SK-N-SH treated with all-trans-retinoic acid at 6 μM for 48 hours (cell line): ENCODE results near the gene SEBOX.

Experiments
- ATAC-seq: fragments of 200-7000 bp; cut with Tn5 transposase; 3 replicates; pipeline ENCODE4 v1.9.1; 2020; ENCODE audit warnings: mild to moderate bottlenecking, moderate library complexity
- ARNTL ChIP-seq: fragments of 450-650 bp; formaldehyde crosslinking; IDR thresholded peaks from 2 replicates; pipeline ENCODE4 v1.5.0; 2020; ENCODE audit warnings: low read depth, mild to moderate bottlenecking, moderate library complexity, borderline replicate concordance
- BACH2 ChIP-seq: fragments of 250-450 bp; sonication (Bioruptor Pico); IDR thresholded peaks from 2 replicates; pipeline ENCODE4 v1.9.0; 2021; ENCODE audit warnings: mild to moderate bottlenecking, borderline replicate concordance
- CREB5 ChIP-seq: fragments of 250-450 bp; sonication (Bioruptor Pico); IDR thresholded peaks from 2 replicates; pipeline ENCODE4 v1.5.1; 2020; ENCODE audit warnings: low read depth, mild to moderate bottlenecking, moderate library complexity
- CSDC2 ChIP-seq: fragments of 250-450 bp; sonication (Bioruptor Pico); IDR thresholded peaks from 2 replicates; pipeline ENCODE4 v1.5.0; 2020; ENCODE audit warnings: mild to moderate bottlenecking, moderate library complexity
- CSRNP3 ChIP-seq: fragments of 250-450 bp; sonication (Bioruptor Pico); IDR thresholded peaks from 2 replicates; pipeline ENCODE4 v1.5.1; 2021; ENCODE audit warnings: mild to moderate bottlenecking, moderate library complexity
- ISL1 ChIP-seq: fragments of 250-450 bp; sonication (Bioruptor Pico); IDR thresholded peaks from 2 replicates; pipeline ENCODE4 v2.1.2; 2022; ENCODE audit warnings: mild to moderate bottlenecking, moderate library complexity
- OSR1 ChIP-seq: fragments of 250-450 bp; sonication (Bioruptor Pico); IDR thresholded peaks from 2 replicates; pipeline ENCODE4 v1.8.0; 2022; ENCODE audit warnings: moderate library complexity, mild to moderate bottlenecking, inconsistent platforms
- PATZ1 ChIP-seq: fragments of 250-450 bp; sonication (Bioruptor Pico); IDR thresholded peaks from 2 replicates; pipeline ENCODE4 v1.8.0; 2020; ENCODE audit warnings: mild to moderate bottlenecking, moderate library complexity, borderline replicate concordance
- POU6F1 ChIP-seq: fragments of 250-450 bp; sonication (Bioruptor Pico); IDR thresholded peaks from 2 replicates; pipeline ENCODE4 v1.8.0; 2021; ENCODE audit warnings: low read depth, mild to moderate bottlenecking, moderate library complexity, borderline replicate concordance
- PPARA ChIP-seq: fragments of 250-450 bp; sonication (Bioruptor Pico); IDR thresholded peaks from 2 replicates; pipeline ENCODE4 v1.5.0; 2020; ENCODE audit warnings: mild to moderate bottlenecking, borderline replicate concordance
- RARB ChIP-seq: fragments of 250-450 bp; sonication (Bioruptor Pico); IDR thresholded peaks from 2 replicates; pipeline ENCODE4 v1.8.0; 2021; ENCODE audit warnings: mild to moderate bottlenecking, moderate library complexity
- SNAI2 ChIP-seq: fragments of 250-450 bp; sonication (Bioruptor Pico); IDR thresholded peaks from 2 replicates; pipeline ENCODE4 v1.5.0; 2020; ENCODE audit warnings: mild to moderate bottlenecking, moderate library complexity
- TCF4 ChIP-seq: fragments of 250-450 bp; sonication (Bioruptor Pico); IDR thresholded peaks from 2 replicates; pipeline ENCODE4 v1.8.0; 2021; ENCODE audit warnings: mild to moderate bottlenecking, moderate library complexity, borderline replicate concordance
- TOX ChIP-seq: fragments of 250-450 bp; sonication (Bioruptor Pico); IDR thresholded peaks from 2 replicates; pipeline ENCODE4 v1.8.0; 2021; ENCODE audit warnings: mild to moderate bottlenecking, moderate library complexity, borderline replicate concordance
- TSHZ2 ChIP-seq: fragments of 250-450 bp; sonication (Bioruptor Pico); IDR thresholded peaks from 2 replicates; pipeline ENCODE4 v1.5.0; 2020; ENCODE audit warnings: mild to moderate bottlenecking, moderate library complexity
- ZC3H10 ChIP-seq: fragments of 250-450 bp; sonication (Bioruptor Pico); IDR thresholded peaks from 2 replicates; pipeline ENCODE4 v1.5.1; 2021; ENCODE audit warnings: mild to moderate bottlenecking, moderate library complexity
- ZFP3 ChIP-seq: fragments of 250-450 bp; sonication (Bioruptor Pico); IDR thresholded peaks from 2 replicates; pipeline ENCODE4 v1.5.0; 2020; ENCODE audit warnings: mild to moderate bottlenecking, moderate library complexity
- ZFP30 ChIP-seq: fragments of 450-650 bp; formaldehyde crosslinking; IDR thresholded peaks from 2 replicates; pipeline ENCODE4 v1.5.0; 2022; ENCODE audit warnings: mild to moderate bottlenecking, moderate library complexity
- ZNF565 ChIP-seq: fragments of 450-650 bp; formaldehyde crosslinking; conservative IDR thresholded peaks from 2 replicates; pipeline ENCODE4 v1.5.0; 2020; ENCODE audit warnings: low read depth, mild to moderate bottlenecking, moderate library complexity
- ZNF70 ChIP-seq: fragments of 450-650 bp; formaldehyde crosslinking; IDR thresholded peaks from 2 replicates; pipeline ENCODE4 v1.5.0; 2020; ENCODE audit warnings: mild to moderate bottlenecking, moderate library complexity
- ZNF8 ChIP-seq: fragments of 450-650 bp; formaldehyde crosslinking; IDR thresholded peaks from 2 replicates; pipeline ENCODE4 v1.5.0; 2020; ENCODE audit warnings: mild to moderate bottlenecking, moderate library complexity

The SEBOX gene

GRCh38 chr17:28392491-28392890 is 27.5 kb upstream of the SEBOX start:
- ATAC-seq = no peak
- no peak for TF ChIP-seq ARNTL (CRISPR knock-in tag)
- TF ChIP-seq PATZ1 (CRISPR knock-in tag) = no peak
- no peak for TF ChIP-seq SNAI2 (CRISPR knock-in tag)
- no peak for TF ChIP-seq ZNF565
- TF ChIP-seq TOX (CRISPR knock-in tag) = no peak
- TF ChIP-seq CSDC2 (CRISPR knock-in tag) = no peak
- TF ChIP-seq CREB5 (CRISPR knock-in tag) = no peak
- TF ChIP-seq CSRNP3 (CRISPR knock-in tag) = no peak
- TF ChIP-seq ZFP30 (CRISPR knock-in tag) = no peak
- no peak for TF ChIP-seq POU6F1
- TF ChIP-seq ISL1 (CRISPR knock-in tag) = no peak

GRCh38 chr17:28391401-28391800 is 26.4 kb upstream of the SEBOX start:
- no peak for ATAC-seq
- TF ChIP-seq POU6F1 = no peak
- no peak for TF ChIP-seq ZNF70 (CRISPR knock-in tag)
- no peak for TF ChIP-seq OSR1 (CRISPR knock-in tag)
- no peak for TF ChIP-seq ZFP3 (CRISPR knock-in tag)
- no peak for TF ChIP-seq CSRNP3 (CRISPR knock-in tag)
- no peak for TF ChIP-seq ZNF8 (CRISPR knock-in tag)
- no peak for TF ChIP-seq ARNTL (CRISPR knock-in tag)
- TF ChIP-seq RARB (CRISPR knock-in tag) = no peak
- no peak for TF ChIP-seq ZC3H10 (CRISPR knock-in tag)
- no peak for TF ChIP-seq ISL1 (CRISPR knock-in tag)
- no peak for TF ChIP-seq TOX (CRISPR knock-in tag)
- TF ChIP-seq CSDC2 (CRISPR knock-in tag) = no peak
- no peak for TF ChIP-seq PPARA (CRISPR knock-in tag)
- TF ChIP-seq ZNF565 = no peak
- TF ChIP-seq SNAI2 (CRISPR knock-in tag) = no peak
- TF ChIP-seq BACH2 (CRISPR knock-in tag) = no peak
- no peak for TF ChIP-seq TSHZ2 (CRISPR knock-in tag)
- TF ChIP-seq PATZ1 (CRISPR knock-in tag) = no peak
- TF ChIP-seq TCF4 (CRISPR knock-in tag) = no peak
- TF ChIP-seq ZFP30 (CRISPR knock-in tag) = no peak
- TF ChIP-seq, all 23 proteins: peak for 0
